K562 (cell line): Measurements from ENCODE around the gene KCND1. TPM values are rescaled to one million over a fixed set of nuclear protein-coding genes. Genes with fewer than 3 reads are reported as not detected.

Experiments used
- AFF1 ChIP-seq, 2 experiments: fragments of 450-650 bp; IDR thresholded peaks; 2 replicates each; pipeline ENCODE4 v1.6.1; 2018; ENCODE audit warnings: mild to moderate bottlenecking in 2 of 2, low read depth in 1 of 2; ENCODE audit not compliant: partially characterized antibody in 2 of 2
- ETV6 ChIP-seq, 3 experiments: fragments of 150-350 bp in 1 of 3; sonication (generic) in 1 of 3; formaldehyde crosslinking in 1 of 3; IDR thresholded peaks; 2 replicates each; pipeline versions ENCODE4 v1.6.1 to v1.8.0; 2014 to 2022; ENCODE audit warnings: borderline replicate concordance in 2 of 3, low read depth in 2 of 3, antibody characterized with exemption in 1 of 3, low read length in 1 of 3, mild to moderate bottlenecking in 1 of 3, missing genetic modification reagents in 1 of 3
- MCM7 ChIP-seq, 2 experiments: fragments of 450-650 bp; IDR thresholded peaks; 2 replicates each; pipeline ENCODE4 v1.6.1; 2016 to 2018
- PURB ChIP-seq: sonication (generic); formaldehyde crosslinking; IDR thresholded peaks from 2 replicates; pipeline ENCODE4 v1.9.0; 2021; ENCODE audit warnings: low read depth, mild to moderate bottlenecking, missing genetic modification reagents
- SMARCA4 ChIP-seq: fragments of 450-650 bp; IDR thresholded peaks from 2 replicates; pipeline ENCODE4 v1.6.1; 2016
- TCF15 ChIP-seq: fragments of 250-450 bp; sonication (Bioruptor Pico); IDR thresholded peaks from 2 replicates; pipeline ENCODE4 v1.8.0; 2022; ENCODE audit warnings: moderate library complexity, mild to moderate bottlenecking, inconsistent platforms
- XRCC5 ChIP-seq: fragments of 200-400 bp; formaldehyde crosslinking; IDR thresholded peaks from 2 replicates; pipeline ENCODE4 v1.6.1; 2017; ENCODE audit warnings: low read depth, mild to moderate bottlenecking, low read length
- polyA plus RNA-seq, 8 experiments: library from polyadenylated mRNA; depleted of rRNA in 4 of 8; stranded (reverse) in 5 of 8; unstranded in 3 of 8; fragments of >200 nt; fragmentation: Nextera tagmentation in 2 of 8; fragmentation: Illumina TruSeq in 1 of 8; extraction: Ambion mirVana in 2 of 8; extraction: Trizol in 1 of 8; gene quantifications; 2 replicates each; pipeline versions ENCODE4 v1.2.1 to v1.2.3, GENCODE V29; 2011 to 2014; ENCODE audit warnings: inconsistent platforms in 1 of 8, missing spikeins in 1 of 8
- total RNA-seq, 7 experiments: library from RNA; depleted of rRNA in 6 of 7; stranded (reverse); fragments of >200 nt in 6 of 7; fragmentation: Illumina TruSeq in 2 of 7; extraction: Trizol in 2 of 7; gene quantifications; 2 replicates each; pipeline versions ENCODE4 v1.2.1 to v1.2.3, GENCODE V29; 2011 to 2021; ENCODE audit warnings: low replicate concordance in 1 of 7
- TF ChIP-seq, protein P1 (sequence below): fragments of 250-450 bp; sonication (Bioruptor Pico); IDR thresholded peaks from 2 replicates; pipeline ENCODE4 v1.8.0; 2022; ENCODE audit warnings: inconsistent platforms
- TF ChIP-seq, protein P2 (sequence below): fragments of 250-450 bp; sonication (Bioruptor Pico); IDR thresholded peaks from 2 replicates; pipeline ENCODE4 v1.4.0; 2020; ENCODE audit warnings: mild to moderate bottlenecking, moderate library complexity
- TF ChIP-seq, protein P3 (sequence below): fragments of 250-450 bp; sonication (Bioruptor Pico); IDR thresholded peaks from 2 replicates; pipeline ENCODE4 v1.5.0; 2021
- TF ChIP-seq, protein P4 (sequence below): sonication (generic); formaldehyde crosslinking; IDR thresholded peaks from 2 replicates; pipeline ENCODE4 v1.4.0; 2020; ENCODE audit warnings: mild to moderate bottlenecking, missing genetic modification reagents
- TF ChIP-seq, protein P5 (sequence below): fragments of 450-650 bp; formaldehyde crosslinking; IDR thresholded peaks from 2 replicates; pipeline ENCODE4 v1.4.0; 2022; ENCODE audit warnings: missing genetic modification characterization

The KCND1 gene
- total and polyA plus RNA-seq, 9 of the 15 experiments (the other 6 are each of a cell fraction or from before 2014, with no cell fraction given) = 0.06 to 0.83 (median 0.39) TPM; not detected in 1

- no peak for TF ChIP-seq AFF1 (IDR thresholded peaks at IDR 0.05; ENCODE audit: low read depth in 1 of 2, partially characterized antibody in 2 of 2)
- TF ChIP-seq ETV6 (IDR thresholded peaks at IDR 0.05; ENCODE audit: borderline replicate concordance in 1 of 2, low read depth in 2 of 2, low read length in 1 of 2) = no peak
- TF ChIP-seq ETV6 (CRISPR knock-in tag; IDR thresholded peaks at IDR 0.05; ENCODE audit: borderline replicate concordance) = no peak
- TF ChIP-seq, protein P1, sequence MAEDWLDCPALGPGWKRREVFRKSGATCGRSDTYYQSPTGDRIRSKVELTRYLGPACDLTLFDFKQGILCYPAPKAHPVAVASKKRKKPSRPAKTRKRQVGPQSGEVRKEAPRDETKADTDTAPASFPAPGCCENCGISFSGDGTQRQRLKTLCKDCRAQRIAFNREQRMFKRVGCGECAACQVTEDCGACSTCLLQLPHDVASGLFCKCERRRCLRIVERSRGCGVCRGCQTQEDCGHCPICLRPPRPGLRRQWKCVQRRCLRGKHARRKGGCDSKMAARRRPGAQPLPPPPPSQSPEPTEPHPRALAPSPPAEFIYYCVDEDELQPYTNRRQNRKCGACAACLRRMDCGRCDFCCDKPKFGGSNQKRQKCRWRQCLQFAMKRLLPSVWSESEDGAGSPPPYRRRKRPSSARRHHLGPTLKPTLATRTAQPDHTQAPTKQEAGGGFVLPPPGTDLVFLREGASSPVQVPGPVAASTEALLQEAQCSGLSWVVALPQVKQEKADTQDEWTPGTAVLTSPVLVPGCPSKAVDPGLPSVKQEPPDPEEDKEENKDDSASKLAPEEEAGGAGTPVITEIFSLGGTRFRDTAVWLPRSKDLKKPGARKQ (CRISPR knock-in tag) = no peak
- TF ChIP-seq, protein P2, sequence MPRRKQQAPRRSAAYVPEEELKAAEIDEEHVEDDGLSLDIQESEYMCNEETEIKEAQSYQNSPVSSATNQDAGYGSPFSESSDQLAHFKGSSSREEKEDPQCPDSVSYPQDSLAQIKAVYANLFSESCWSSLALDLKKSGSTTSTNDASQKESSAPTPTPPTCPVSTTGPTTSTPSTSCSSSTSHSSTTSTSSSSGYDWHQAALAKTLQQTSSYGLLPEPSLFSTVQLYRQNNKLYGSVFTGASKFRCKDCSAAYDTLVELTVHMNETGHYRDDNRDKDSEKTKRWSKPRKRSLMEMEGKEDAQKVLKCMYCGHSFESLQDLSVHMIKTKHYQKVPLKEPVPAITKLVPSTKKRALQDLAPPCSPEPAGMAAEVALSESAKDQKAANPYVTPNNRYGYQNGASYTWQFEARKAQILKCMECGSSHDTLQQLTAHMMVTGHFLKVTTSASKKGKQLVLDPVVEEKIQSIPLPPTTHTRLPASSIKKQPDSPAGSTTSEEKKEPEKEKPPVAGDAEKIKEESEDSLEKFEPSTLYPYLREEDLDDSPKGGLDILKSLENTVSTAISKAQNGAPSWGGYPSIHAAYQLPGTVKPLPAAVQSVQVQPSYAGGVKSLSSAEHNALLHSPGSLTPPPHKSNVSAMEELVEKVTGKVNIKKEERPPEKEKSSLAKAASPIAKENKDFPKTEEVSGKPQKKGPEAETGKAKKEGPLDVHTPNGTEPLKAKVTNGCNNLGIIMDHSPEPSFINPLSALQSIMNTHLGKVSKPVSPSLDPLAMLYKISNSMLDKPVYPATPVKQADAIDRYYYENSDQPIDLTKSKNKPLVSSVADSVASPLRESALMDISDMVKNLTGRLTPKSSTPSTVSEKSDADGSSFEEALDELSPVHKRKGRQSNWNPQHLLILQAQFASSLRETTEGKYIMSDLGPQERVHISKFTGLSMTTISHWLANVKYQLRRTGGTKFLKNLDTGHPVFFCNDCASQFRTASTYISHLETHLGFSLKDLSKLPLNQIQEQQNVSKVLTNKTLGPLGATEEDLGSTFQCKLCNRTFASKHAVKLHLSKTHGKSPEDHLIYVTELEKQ (CRISPR knock-in tag) = 0 out of 2 replicates have a peak, but pooled peaks have one; percentile 4
- TF ChIP-seq, protein P3, sequence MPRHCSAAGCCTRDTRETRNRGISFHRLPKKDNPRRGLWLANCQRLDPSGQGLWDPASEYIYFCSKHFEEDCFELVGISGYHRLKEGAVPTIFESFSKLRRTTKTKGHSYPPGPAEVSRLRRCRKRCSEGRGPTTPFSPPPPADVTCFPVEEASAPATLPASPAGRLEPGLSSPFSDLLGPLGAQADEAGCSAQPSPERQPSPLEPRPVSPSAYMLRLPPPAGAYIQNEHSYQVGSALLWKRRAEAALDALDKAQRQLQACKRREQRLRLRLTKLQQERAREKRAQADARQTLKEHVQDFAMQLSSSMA (CRISPR knock-in tag) = no peak
- TF ChIP-seq, protein P4, sequence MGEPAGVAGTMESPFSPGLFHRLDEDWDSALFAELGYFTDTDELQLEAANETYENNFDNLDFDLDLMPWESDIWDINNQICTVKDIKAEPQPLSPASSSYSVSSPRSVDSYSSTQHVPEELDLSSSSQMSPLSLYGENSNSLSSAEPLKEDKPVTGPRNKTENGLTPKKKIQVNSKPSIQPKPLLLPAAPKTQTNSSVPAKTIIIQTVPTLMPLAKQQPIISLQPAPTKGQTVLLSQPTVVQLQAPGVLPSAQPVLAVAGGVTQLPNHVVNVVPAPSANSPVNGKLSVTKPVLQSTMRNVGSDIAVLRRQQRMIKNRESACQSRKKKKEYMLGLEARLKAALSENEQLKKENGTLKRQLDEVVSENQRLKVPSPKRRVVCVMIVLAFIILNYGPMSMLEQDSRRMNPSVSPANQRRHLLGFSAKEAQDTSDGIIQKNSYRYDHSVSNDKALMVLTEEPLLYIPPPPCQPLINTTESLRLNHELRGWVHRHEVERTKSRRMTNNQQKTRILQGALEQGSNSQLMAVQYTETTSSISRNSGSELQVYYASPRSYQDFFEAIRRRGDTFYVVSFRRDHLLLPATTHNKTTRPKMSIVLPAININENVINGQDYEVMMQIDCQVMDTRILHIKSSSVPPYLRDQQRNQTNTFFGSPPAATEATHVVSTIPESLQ (CRISPR knock-in tag) = no peak
- TF ChIP-seq PURB = no peak
- no peak for TF ChIP-seq TCF15 (CRISPR knock-in tag)
- peak; percentile 90 for TF ChIP-seq SMARCA4
- no peak for TF ChIP-seq XRCC5
- TF ChIP-seq, protein P5, sequence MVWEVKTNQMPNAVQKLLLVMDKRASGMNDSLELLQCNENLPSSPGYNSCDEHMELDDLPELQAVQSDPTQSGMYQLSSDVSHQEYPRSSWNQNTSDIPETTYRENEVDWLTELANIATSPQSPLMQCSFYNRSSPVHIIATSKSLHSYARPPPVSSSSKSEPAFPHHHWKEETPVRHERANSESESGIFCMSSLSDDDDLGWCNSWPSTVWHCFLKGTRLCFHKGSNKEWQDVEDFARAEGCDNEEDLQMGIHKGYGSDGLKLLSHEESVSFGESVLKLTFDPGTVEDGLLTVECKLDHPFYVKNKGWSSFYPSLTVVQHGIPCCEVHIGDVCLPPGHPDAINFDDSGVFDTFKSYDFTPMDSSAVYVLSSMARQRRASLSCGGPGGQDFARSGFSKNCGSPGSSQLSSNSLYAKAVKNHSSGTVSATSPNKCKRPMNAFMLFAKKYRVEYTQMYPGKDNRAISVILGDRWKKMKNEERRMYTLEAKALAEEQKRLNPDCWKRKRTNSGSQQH (CRISPR knock-in tag) = no peak
- TF ChIP-seq MCM7 (IDR thresholded peaks at IDR 0.05) = no peak
Observed at GRCh38 chrX:48940404-48940955, 31.2 kb downstream of the KCND1 start (continued).
